Keratinocyte (primary cell): Measurements from ENCODE around the gene TICAM1.

Experiments
- CTCF ChIP-seq, 3 experiments: IDR thresholded peaks in 1 of 3; conservative IDR thresholded peaks in 1 of 3; optimal IDR thresholded peaks in 1 of 3; 2 replicates in 2 of 3; 3 replicates in 1 of 3; pipeline versions ENCODE3 to v1.5.1; 2011; ENCODE audit warnings: low read length in 3 of 3, mild to moderate bottlenecking in 3 of 3, moderate library complexity in 2 of 3, control low read depth in 1 of 3, inconsistent platforms in 1 of 3; ENCODE audit not compliant: insufficient read depth in 2 of 3; ENCODE audit errors: extremely low read depth in 1 of 3
- EZH2 ChIP-seq: IDR thresholded peaks from one replicate; pipeline ENCODE4 v1.6.1; 2012; ENCODE audit warnings: inconsistent platforms, mild to moderate bottlenecking, low read length, moderate library complexity

DNA sequence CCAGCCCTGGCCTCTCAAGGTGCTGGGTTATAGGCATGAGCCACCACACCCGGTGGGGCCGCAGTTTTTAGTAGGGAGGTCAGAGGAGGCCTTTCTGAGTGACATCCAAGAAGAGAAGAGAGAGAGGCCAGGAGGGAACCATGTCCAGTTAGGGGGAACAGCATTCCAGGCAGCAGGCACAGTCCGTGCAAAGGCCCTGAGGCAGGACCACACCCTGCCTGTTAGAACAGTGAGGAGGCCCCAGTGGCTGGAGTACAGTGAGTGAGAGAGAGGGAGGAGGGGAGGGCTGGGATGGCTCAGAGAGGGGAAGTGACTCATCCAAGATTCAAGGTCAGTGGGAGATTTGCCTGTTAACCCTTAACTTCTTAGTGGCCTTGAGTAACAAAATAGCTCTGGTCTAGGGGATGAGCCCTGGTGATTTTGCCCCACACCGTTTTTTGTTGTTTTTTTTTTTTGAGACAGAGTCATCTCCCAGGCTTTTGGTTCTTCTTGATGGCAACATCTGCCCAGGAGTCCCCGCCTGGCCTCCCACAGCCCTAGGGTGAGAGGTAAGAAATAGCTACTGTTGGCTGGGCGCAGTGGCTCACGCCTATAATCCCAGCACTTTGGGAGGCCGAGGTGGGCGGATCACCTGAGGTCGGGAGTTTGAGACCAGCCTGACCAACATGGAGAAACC is 38.7 kb upstream of the TICAM1 start:
- peak in 1 of 3 experiments; percentile 5 for TF ChIP-seq CTCF (optimal IDR thresholded peaks at IDR 0.05 in 1 of 3, IDR thresholded peaks at IDR 0.05 in 1 of 3, conservative IDR thresholded peaks at IDR 0.05 in 1 of 3; ENCODE audit: extremely low read depth in 1 of 3, insufficient read depth in 2 of 3, low read length in 3 of 3)
- TF ChIP-seq EZH2: no peak
